ENCODE results near the gene GRK3. TPM values are rescaled to one million over a fixed set of nuclear protein-coding genes. Genes with fewer than 3 reads are reported as not detected.

Gene GRK3
- total RNA-seq, 1 donor from 2014 or later, result 26.0 TPM

- no peaks in the 10 kb centered on the region for H3K4me1 Mint-ChIP-seq (ENCODE audit: low read depth)
- no peak overlapping the region for H3K27ac Mint-ChIP-seq
- no peaks in the 10 kb centered on the region for H3K9me3 Mint-ChIP-seq (ENCODE audit: low read depth)
These were observed 145.3 kb downstream of the GRK3 start for GRCh38 chr22:25709758-25710157.

GRCh38 chr22:25710501-25710900 lies 146.0 kb downstream of the GRK3 start:
- no peaks in the 10 kb centered on the region for H3K27me3 Mint-ChIP-seq
- H3K4me1 Mint-ChIP-seq (ENCODE audit: low read depth), result no peaks in the 10 kb centered on the region
- no peak for TF ChIP-seq CTCF (IDR thresholded peaks at IDR 0.05; ENCODE audit: unreplicated experiment)
- no peaks in the 10 kb centered on the region for H3K9me3 Mint-ChIP-seq (ENCODE audit: low read depth)
- no peak overlapping the region for H3K27ac Mint-ChIP-seq
- no peak overlapping the region for H3K4me3 Mint-ChIP-seq (ENCODE audit: low read depth)
- peaks cover 7% of the 10 kb centered on the region for H3K36me3 Mint-ChIP-seq (ENCODE audit: insufficient read depth)
- DNase-seq (ENCODE audit: low spot score, unreplicated experiment), result no peak

More at GRCh38 chr22:25709758-25710157, 145.3 kb downstream of the GRK3 start:
- Mint-ChIP-seq H3K27me3 (no peaks in the 10 kb centered on the region), H3K36me3 (ENCODE audit: insufficient read depth) (peaks cover 6% of the 10 kb centered on the region), H3K4me3 (ENCODE audit: low read depth) (no peak overlapping the region)
- no peak for DNase-seq (ENCODE audit: low spot score, unreplicated experiment)
- no peak for TF ChIP-seq CTCF (IDR thresholded peaks at IDR 0.05; ENCODE audit: unreplicated experiment)

- H3K9me3 Mint-ChIP-seq (ENCODE audit: low read depth), result no peaks in the 10 kb centered on the region
- no peak overlapping the region for H3K27ac Mint-ChIP-seq
- no peak for TF ChIP-seq CTCF (IDR thresholded peaks at IDR 0.05; ENCODE audit: unreplicated experiment)
- H3K4me1 Mint-ChIP-seq (ENCODE audit: low read depth), result no peaks in the 10 kb centered on the region
- no peaks in the 10 kb centered on the region for H3K27me3 Mint-ChIP-seq
- H3K4me3 Mint-ChIP-seq (ENCODE audit: low read depth), result no peak overlapping the region
- DNase-seq (ENCODE audit: low spot score, unreplicated experiment), result no peak
- H3K36me3 Mint-ChIP-seq (ENCODE audit: insufficient read depth), result peaks cover 8% of the 10 kb centered on the region
These were observed 147.0 kb downstream of the GRK3 start for GRCh38 chr22:25711491-25711890.

- Mint-ChIP-seq H3K9me3 (ENCODE audit: low read depth) (no peaks in the 10 kb centered on the region), H3K27ac (no peak overlapping the region), H3K27me3 (no peaks in the 10 kb centered on the region), H3K4me3 (ENCODE audit: low read depth) (no peak overlapping the region), H3K36me3 (ENCODE audit: insufficient read depth) (peaks cover 11% of the 10 kb centered on the region), H3K4me1 (ENCODE audit: low read depth) (no peaks in the 10 kb centered on the region)
- DNase-seq (ENCODE audit: low spot score, unreplicated experiment), result no peak
- TF ChIP-seq CTCF (IDR thresholded peaks at IDR 0.05; ENCODE audit: unreplicated experiment), result no peak
These were observed 148.4 kb downstream of the GRK3 start for GRCh38 chr22:25712661-25713400.

- Mint-ChIP-seq H3K4me3 (ENCODE audit: low read depth) (no peak overlapping the region), H3K36me3 (ENCODE audit: insufficient read depth) (peaks cover 10% of the 10 kb centered on the region), H3K27ac (no peak overlapping the region), H3K9me3 (ENCODE audit: low read depth) (no peaks in the 10 kb centered on the region), H3K4me1 (ENCODE audit: low read depth) (no peaks in the 10 kb centered on the region), H3K27me3 (no peaks in the 10 kb centered on the region)
- DNase-seq (ENCODE audit: low spot score, unreplicated experiment), result no peak
- TF ChIP-seq CTCF (IDR thresholded peaks at IDR 0.05; ENCODE audit: unreplicated experiment), result no peak
These were observed 149.6 kb downstream of the GRK3 start for GRCh38 chr22:25714070-25714469.

Data from progenitor cell of endocrine pancreas (in vitro differentiated cells).